HG03095 (cell line): Measurements from ENCODE around the gene DTNB.

ENCODE experiments used
- ATAC-seq: cut with Tn5 transposase; IDR thresholded peaks from one replicate; pipeline ENCODE4 v1.9.1; 2021; ENCODE audit warnings: moderate library complexity; ENCODE audit not compliant: unreplicated experiment

The DTNB gene

GRCh38 chr2:25473758-25474340 lies 199.5 kb downstream of the DTNB start:
- ATAC-seq, result no peak

- ATAC-seq, result no peak
These were observed 200.2 kb downstream of the DTNB start for GRCh38 chr2:25473131-25473530.

- no peak for ATAC-seq
These were observed 202.6 kb downstream of the DTNB start for GRCh38 chr2:25470806-25471205.

GRCh38 chr2:25467743-25468142 lies 205.6 kb downstream of the DTNB start:
- ATAC-seq, result no peak

- no peak for ATAC-seq
These were observed 211.4 kb downstream of the DTNB start for GRCh38 chr2:25462021-25462420.

- no peak for ATAC-seq
These were observed 213.0 kb downstream of the DTNB start for GRCh38 chr2:25460261-25460905.

GRCh38 chr2:25454824-25455611 lies 218.4 kb downstream of the DTNB start:
- no peak for ATAC-seq

- peak; percentile 85 for ATAC-seq
These were observed 220.0 kb downstream of the DTNB start for GRCh38 chr2:25453199-25453905.

GRCh38 chr2:25448808-25449207 lies 224.6 kb downstream of the DTNB start:
- no peak for ATAC-seq

- no peak for ATAC-seq
These were observed 226.4 kb downstream of the DTNB start for GRCh38 chr2:25447018-25447417.

- no peak for ATAC-seq
These were observed 227.3 kb downstream of the DTNB start for GRCh38 chr2:25446122-25446521.

GRCh38 chr2:25445464-25445863 lies 227.9 kb downstream of the DTNB start:
- no peak for ATAC-seq

GRCh38 chr2:25444608-25445270 lies 228.6 kb downstream of the DTNB start:
- no peak for ATAC-seq

GRCh38 chr2:25443766-25444165 lies 229.6 kb downstream of the DTNB start:
- ATAC-seq, result no peak

- ATAC-seq, result no peak
These were observed 232.0 kb downstream of the DTNB start for GRCh38 chr2:25441353-25441752.

- ATAC-seq, result no peak
These were observed 234.6 kb downstream of the DTNB start for GRCh38 chr2:25438793-25439192.

- no peak for ATAC-seq
These were observed 235.3 kb downstream of the DTNB start for GRCh38 chr2:25437881-25438662.

- ATAC-seq, result no peak
These were observed 238.0 kb downstream of the DTNB start for GRCh38 chr2:25435421-25435820.

GRCh38 chr2:25431604-25432003 lies 241.8 kb downstream of the DTNB start:
- peak; percentile 51 for ATAC-seq

GRCh38 chr2:25430556-25430955 lies 242.8 kb downstream of the DTNB start:
- no peak for ATAC-seq
